ENCODE data around the gene GNAO1.

GNAO1 gene

GRCh38 chr16:56354016-56354415, 162.7 kb downstream of the GNAO1 start:
- H3K4me3 ChIP-seq: no peak overlapping the region
- no peak overlapping the region for H3K27ac ChIP-seq

- H3K4me3 ChIP-seq: no peak overlapping the region
Observed at GRCh38 chr16:56354746-56355145, 163.5 kb downstream of the GNAO1 start.

DNA sequence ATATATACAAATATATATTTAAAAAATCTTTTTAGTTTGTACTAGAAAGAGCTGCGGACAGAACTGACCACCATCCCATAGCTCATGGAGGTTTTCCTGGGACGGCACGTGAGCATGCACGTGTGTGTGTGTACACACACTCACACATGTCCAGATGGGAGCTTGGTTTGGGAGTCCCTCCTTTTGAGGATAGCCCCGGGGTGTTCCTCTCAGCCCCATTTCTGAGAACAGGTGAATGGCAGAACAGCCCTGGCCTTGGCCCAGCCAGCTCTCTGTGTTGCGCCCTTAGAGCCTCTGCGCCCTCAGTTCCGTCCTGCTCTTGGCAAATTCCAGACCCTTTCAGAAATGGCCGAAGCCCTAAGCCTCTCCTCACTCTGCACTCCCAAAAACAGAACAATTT, 163.9 kb downstream of the GNAO1 start:
- H3K4me3 ChIP-seq: no peak overlapping the region
- no peak overlapping the region for H3K27ac ChIP-seq

More at GRCh38 chr16:56354746-56355145, 163.5 kb downstream of the GNAO1 start:
- no peak overlapping the region for H3K27ac ChIP-seq

GRCh38 chr16:56355786-56356275, 164.5 kb downstream of the GNAO1 start:
- Histone ChIP-seq H3K4me3 (peak overlapping the region in 2 of 7 experiments; percentile 15 to 35), H3K27ac (peak overlapping the region in 7 of 21 experiments; percentile 35 to 75 (median 47))

- Histone ChIP-seq H3K4me3 (peak overlapping the region; percentile 15 to 43 (median 32)), H3K27ac (peak overlapping the region in 18 of 21 experiments; percentile 0 to 75 (median 46))
Observed at GRCh38 chr16:56356276-56357240, 165.3 kb downstream of the GNAO1 start.

GRCh38 chr16:56357241-56357764, 166.0 kb downstream of the GNAO1 start:
- Histone ChIP-seq H3K27ac (peak overlapping the region in 13 of 21 experiments; percentile 14 to 75 (median 44)), H3K4me3 (peak overlapping the region; percentile 15 to 43 (median 32))

DNA sequence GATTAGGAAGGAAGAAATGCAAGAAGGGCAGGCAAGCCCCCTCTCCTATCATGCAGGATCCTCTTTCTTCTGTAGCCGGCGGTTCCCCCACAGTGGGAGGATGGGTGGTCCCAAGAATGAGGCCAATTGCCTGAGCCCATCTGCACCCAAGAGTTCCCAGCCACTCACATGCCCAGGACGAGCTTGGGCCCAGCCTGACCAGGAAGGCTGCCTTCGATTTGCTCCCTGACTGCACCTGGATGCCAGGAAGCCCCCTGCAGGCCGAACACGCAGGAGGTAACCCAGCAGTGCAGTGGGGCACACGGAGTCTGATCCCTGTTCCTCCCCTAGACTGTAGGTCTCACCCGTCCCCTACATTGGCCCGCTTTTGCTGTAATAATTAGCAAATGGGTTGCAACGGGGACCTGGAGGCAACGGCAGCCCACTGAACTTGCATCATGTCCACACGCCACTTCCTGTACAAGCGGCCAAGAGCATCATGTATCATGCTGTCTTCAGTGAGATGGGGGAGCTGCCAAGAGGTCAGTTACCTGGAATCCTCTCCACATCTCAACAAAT, 166.6 kb downstream of the GNAO1 start:
- Histone ChIP-seq H3K4me3 (no peak overlapping the region), H3K27ac (peak overlapping the region in 4 of 21 experiments; percentile 14 to 70 (median 40))

- peak overlapping the region in 1 of 21 experiments; percentile 10 for H3K27ac ChIP-seq
Observed at GRCh38 chr16:56360117-56361008, 169.1 kb downstream of the GNAO1 start.

DNA sequence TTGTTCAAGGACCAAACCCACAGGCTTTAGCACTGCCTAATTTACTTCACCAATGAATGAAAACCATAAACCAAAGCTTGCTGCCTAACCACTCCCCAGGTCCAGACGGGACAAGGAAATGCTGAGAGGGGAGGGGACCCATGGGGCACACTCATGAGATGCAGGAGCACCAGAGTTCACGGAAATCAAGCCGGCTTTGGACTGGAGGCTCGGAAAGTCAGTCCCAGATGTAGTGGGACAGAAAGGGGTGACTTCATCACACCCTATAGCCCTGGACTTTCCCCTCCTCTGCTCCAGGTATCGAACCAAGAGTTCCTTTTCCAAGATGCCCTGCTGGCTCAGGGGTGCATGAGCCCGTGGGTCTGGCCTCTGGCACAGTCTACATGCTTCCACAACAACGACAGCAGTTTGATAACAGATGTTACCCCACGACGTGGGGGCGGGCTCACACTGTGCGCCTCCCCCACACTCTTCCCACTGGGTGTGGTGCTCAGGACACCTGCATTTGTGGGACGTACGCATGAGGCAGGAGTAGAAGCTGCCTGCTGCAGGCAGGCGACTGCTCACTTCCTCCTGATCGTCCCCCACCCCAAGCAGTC, 170.9 kb downstream of the GNAO1 start:
- Histone ChIP-seq H3K27ac (no peak overlapping the region), H3K4me3 (no peak overlapping the region)

More at GRCh38 chr16:56360117-56361008, 169.1 kb downstream of the GNAO1 start:
- H3K4me3 ChIP-seq: no peak overlapping the region

GRCh38 chr16:56362706-56363105, 171.4 kb downstream of the GNAO1 start:
- H3K27ac ChIP-seq: no peak overlapping the region
- no peak overlapping the region for H3K4me3 ChIP-seq

DNA sequence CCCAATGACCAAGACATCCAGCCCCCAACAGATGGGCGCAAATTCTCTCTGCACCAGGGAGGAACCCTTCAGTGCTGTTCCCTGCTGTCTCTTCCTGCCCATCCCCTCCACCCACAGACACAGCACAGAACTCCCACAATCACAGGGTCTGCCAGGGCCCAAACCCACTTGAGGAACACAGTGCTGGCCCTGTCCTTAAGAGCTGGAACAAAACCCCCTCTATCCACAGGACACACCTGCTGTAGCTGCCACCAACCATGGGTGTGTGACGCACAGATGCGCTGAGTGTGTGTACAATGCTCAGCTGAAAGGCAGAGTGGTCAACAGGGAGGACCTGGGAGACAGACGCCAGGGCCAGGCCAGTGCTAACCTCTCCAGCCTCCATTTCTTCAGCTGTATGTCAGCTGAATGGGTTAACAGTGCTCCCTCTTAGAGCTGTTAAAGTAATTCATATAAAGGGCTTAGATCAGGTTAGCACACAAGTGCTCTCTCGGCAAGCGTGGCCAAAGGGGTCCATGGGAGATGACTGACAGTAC, 172.0 kb downstream of the GNAO1 start:
- Histone ChIP-seq H3K27ac (no peak overlapping the region), H3K4me3 (no peak overlapping the region)

GRCh38 chr16:56363781-56364565, 172.7 kb downstream of the GNAO1 start:
- Histone ChIP-seq H3K4me3 (no peak overlapping the region), H3K27ac (no peak overlapping the region)

- no peak overlapping the region for H3K27ac ChIP-seq
- no peak overlapping the region for H3K4me3 ChIP-seq
Observed at GRCh38 chr16:56364865-56365264, 173.6 kb downstream of the GNAO1 start.

GRCh38 chr16:56365552-56365951, 174.3 kb downstream of the GNAO1 start:
- Histone ChIP-seq H3K4me3 (no peak overlapping the region), H3K27ac (no peak overlapping the region)

GRCh38 chr16:56366945-56367344, 175.7 kb downstream of the GNAO1 start:
- no peak overlapping the region for H3K27ac ChIP-seq
- H3K4me3 ChIP-seq: no peak overlapping the region

GRCh38 chr16:56367764-56368163, 176.5 kb downstream of the GNAO1 start:
- no peak overlapping the region for H3K27ac ChIP-seq
- H3K4me3 ChIP-seq: no peak overlapping the region

GRCh38 chr16:56368545-56368944, 177.3 kb downstream of the GNAO1 start:
- no peak overlapping the region for H3K27ac ChIP-seq
- H3K4me3 ChIP-seq: no peak overlapping the region

- no peak overlapping the region for H3K4me3 ChIP-seq
- no peak overlapping the region for H3K27ac ChIP-seq
Observed at GRCh38 chr16:56369202-56369601, 177.9 kb downstream of the GNAO1 start.

Measured in skin epidermis (tissue), 12 donors.